ENCODE results near the gene LCN15. TPM values are rescaled to one million over a fixed set of nuclear protein-coding genes. Genes with fewer than 3 reads are reported as not detected.
"Not testable (repeated sequence)": the region's sequence is repeated elsewhere in the genome, so short reads cannot be mapped to it uniquely, and the experiment has no call there.

The LCN15 gene
- total RNA-seq, 1 donor from 2014 or later = not detected

DNA sequence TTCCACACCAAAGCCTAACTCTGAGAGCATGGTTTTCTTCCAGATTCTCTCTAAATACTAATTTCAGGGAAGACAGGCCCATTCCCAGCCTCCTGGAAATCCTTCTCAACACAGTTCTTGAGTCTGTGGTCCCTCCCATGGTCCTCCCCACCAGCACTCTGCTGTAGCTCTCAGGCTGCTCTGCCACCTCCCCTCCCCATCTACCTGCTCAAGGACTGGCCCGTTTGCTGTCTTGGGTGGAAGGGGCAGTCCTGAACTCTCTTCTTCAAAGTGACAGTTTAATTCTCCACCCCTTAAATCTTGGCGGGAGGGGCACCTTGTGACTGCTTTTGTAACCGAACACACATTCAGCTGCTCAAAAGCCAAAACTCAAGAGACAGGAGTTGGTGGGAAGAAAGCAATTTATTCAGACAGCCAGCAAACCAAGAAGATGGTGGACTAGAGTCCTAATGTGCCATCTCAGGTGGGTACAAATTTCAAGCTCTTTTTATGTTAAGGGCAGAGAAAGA, 7.6 kb upstream of the LCN15 start:
- no peak overlapping the region for H3K4me3 ChIP-seq
- no peaks in the 10 kb centered on the region for H4K20me1 ChIP-seq (ENCODE audit: low read depth)
- Mint-ChIP-seq H3K4me1 (peaks cover 11% of the 10 kb centered on the region), H3K9me3 (peaks cover 9% of the 10 kb centered on the region), H3K4me3 (no peak overlapping the region), H3K36me3 (no peaks in the 10 kb centered on the region), H3K27ac (no peak overlapping the region), H3K27me3 (ENCODE audit: insufficient read depth, low read depth) (peaks cover 11% of the 10 kb centered on the region)
- H3K27me3 ChIP-seq = peaks cover 19% of the 10 kb centered on the region
- no peak overlapping the region for H2AFZ ChIP-seq (replicated peaks)
- no peak overlapping the region for H3K4me2 ChIP-seq
- H3K27ac ChIP-seq = no peak overlapping the region
- DNase-seq (ENCODE audit: low spot score) = no peak
- no peaks in the 10 kb centered on the region for H3K4me1 ChIP-seq
- TF ChIP-seq EZH2 (IDR thresholded peaks at IDR 0.05) (no peak), EZH2phosphoT487 (IDR thresholded peaks at IDR 0.05) (no peak)
- TF ChIP-seq, protein P1, sequence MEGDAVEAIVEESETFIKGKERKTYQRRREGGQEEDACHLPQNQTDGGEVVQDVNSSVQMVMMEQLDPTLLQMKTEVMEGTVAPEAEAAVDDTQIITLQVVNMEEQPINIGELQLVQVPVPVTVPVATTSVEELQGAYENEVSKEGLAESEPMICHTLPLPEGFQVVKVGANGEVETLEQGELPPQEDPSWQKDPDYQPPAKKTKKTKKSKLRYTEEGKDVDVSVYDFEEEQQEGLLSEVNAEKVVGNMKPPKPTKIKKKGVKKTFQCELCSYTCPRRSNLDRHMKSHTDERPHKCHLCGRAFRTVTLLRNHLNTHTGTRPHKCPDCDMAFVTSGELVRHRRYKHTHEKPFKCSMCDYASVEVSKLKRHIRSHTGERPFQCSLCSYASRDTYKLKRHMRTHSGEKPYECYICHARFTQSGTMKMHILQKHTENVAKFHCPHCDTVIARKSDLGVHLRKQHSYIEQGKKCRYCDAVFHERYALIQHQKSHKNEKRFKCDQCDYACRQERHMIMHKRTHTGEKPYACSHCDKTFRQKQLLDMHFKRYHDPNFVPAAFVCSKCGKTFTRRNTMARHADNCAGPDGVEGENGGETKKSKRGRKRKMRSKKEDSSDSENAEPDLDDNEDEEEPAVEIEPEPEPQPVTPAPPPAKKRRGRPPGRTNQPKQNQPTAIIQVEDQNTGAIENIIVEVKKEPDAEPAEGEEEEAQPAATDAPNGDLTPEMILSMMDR (IDR thresholded peaks at IDR 0.05) = no peak
- no peaks in the 10 kb centered on the region for H3K79me2 ChIP-seq (ENCODE audit: low read depth)
- H3K9ac ChIP-seq = no peak overlapping the region
- peaks cover 18% of the 10 kb centered on the region for H3F3A ChIP-seq (ENCODE audit: low read depth)
- no peaks in the 10 kb centered on the region for H3K9me3 ChIP-seq (ENCODE audit: low read depth)
- H3K36me3 ChIP-seq = no peaks in the 10 kb centered on the region

DNA sequence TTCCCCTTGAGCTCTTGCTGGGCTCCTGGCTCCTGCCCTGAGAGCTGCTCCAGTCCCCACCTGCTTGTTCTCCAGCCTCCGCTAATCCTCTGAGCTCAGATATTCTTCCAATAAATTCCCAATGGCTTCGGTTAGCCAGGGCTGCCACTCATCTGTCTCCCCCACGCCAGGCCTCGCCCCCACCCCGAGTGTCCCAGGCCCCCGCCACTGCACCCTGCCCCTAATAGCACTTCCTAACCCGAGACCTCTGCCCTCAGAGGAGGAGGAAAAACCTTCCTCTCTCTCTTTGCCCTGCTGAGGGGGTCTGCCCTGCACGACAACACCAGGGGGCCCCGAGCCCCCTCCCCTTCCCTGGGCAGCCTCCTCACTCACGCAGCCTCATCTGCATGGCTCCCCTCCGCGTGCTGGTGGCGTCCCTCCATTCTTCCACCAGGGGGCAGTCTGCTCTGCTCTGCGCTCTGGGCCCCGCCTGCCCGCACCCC, 5.4 kb upstream of the LCN15 start:
- Histone ChIP-seq H3K27me3 (peaks cover 25% of the 10 kb centered on the region), H4K20me1 (ENCODE audit: low read depth) (no peaks in the 10 kb centered on the region), H3K9ac (no peak overlapping the region), H3K36me3 (no peaks in the 10 kb centered on the region), H3K4me3 (peak overlapping the region; percentile 30), H3K9me3 (ENCODE audit: low read depth) (no peaks in the 10 kb centered on the region), H3K27ac (no peak overlapping the region), H3F3A (ENCODE audit: low read depth) (peaks cover 22% of the 10 kb centered on the region), H3K4me2 (peak overlapping the region; percentile 62), H2AFZ (replicated peaks) (no peak overlapping the region), H3K4me1 (no peaks in the 10 kb centered on the region), H3K79me2 (ENCODE audit: low read depth) (no peaks in the 10 kb centered on the region)
- peak; percentile 87 for DNase-seq (ENCODE audit: low spot score)
- Mint-ChIP-seq H3K27ac (no peak overlapping the region), H3K27me3 (ENCODE audit: insufficient read depth, low read depth) (peaks cover 9% of the 10 kb centered on the region), H3K4me3 (peak overlapping the region; percentile 59), H3K4me1 (peaks cover 15% of the 10 kb centered on the region), H3K9me3 (peaks cover 9% of the 10 kb centered on the region), H3K36me3 (no peaks in the 10 kb centered on the region)
- TF ChIP-seq, protein P1 (IDR thresholded peaks at IDR 0.05) = peak; percentile 59
- TF ChIP-seq EZH2phosphoT487 (IDR thresholded peaks at IDR 0.05) = no peak
- no peak for TF ChIP-seq EZH2 (IDR thresholded peaks at IDR 0.05)

DNA sequence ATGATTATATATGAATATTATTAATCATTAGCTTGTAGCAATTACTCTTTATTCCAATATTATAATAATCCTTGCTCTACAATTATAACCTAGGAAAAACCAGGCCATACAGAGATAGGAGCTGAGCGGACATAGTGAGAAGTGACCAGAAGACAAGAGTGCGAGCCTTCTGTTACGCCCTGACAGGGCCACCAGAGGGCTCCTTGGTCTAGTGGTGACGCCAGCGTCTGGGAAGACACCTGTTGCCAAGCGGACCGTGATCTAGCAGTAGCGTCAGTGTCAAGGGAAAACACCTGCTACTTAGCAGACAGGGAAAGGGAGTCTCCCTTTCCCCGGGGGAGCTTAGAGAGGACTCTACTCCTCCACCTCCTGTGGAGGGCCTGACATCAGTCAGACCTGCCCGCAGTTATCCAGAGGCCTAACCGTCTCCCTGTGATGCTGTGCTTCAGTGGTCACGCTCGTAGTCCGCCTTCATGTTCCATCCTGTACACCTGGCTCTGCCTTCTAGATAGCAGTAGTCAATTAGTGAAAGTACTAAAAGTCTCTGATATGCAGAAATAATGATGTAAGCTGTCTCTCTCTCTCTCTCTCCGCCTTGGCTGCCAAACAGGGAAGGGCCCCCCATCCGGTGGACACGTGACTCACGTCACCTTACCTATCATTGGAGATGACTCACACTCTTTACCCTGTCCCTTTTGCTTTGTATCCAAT, 2.2 kb upstream of the LCN15 start:
- not testable (repeated sequence) for H3K4me3 Mint-ChIP-seq; H2AFZ ChIP-seq (replicated peaks); H3K79me2 ChIP-seq (ENCODE audit: low read depth); H3K27me3 Mint-ChIP-seq (ENCODE audit: insufficient read depth, low read depth); H3K36me3 Mint-ChIP-seq; H3K36me3 ChIP-seq; H3K9me3 ChIP-seq (ENCODE audit: low read depth); H3K4me2 ChIP-seq; H3K27ac ChIP-seq; H3K9ac ChIP-seq; H3K4me1 ChIP-seq; H3K27ac Mint-ChIP-seq; H3K4me3 ChIP-seq; H3K9me3 Mint-ChIP-seq; H4K20me1 ChIP-seq (ENCODE audit: low read depth)
- TF ChIP-seq, protein P1 (IDR thresholded peaks at IDR 0.05) = peak; percentile 66
- Histone ChIP-seq H3F3A (ENCODE audit: low read depth) (peaks cover 29% of the 10 kb centered on the region), H3K27me3 (peaks cover 25% of the 10 kb centered on the region)
- peaks cover 17% of the 10 kb centered on the region for H3K4me1 Mint-ChIP-seq
- peak; percentile 64 for DNase-seq (ENCODE audit: low spot score)

DNA sequence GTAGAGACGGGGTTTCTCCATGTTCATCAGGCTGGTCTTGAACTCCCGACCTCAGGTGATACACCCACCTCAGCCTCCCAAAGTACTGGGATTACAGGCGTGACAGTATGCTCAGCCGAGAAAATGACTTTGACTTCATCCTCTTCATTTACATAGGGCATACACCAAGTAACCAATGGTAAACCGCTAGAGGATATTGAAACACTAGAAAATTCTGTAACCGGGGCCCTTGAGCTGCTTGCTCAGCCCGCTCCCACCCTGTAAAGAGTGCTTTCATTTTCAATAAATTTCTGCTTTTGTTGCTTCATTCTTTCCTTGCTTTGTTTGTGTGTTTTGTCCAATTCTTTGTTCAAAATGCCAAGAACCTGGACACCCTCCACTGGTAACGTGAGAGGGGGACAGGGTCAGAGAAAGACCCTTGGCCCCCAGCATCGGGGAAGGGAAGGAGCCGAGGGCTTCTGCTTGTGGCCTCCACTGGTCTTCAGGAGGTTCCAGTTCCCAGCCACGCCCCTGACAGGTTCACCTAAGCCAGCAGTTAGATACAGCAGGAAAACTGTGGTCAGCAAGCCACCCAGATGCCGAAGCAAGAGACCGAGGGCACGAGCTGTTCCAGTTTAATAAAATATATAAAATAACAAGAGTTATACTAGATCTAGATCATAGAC, 1.6 kb upstream of the LCN15 start:
- not testable (repeated sequence) for H4K20me1 ChIP-seq (ENCODE audit: low read depth); H3K36me3 Mint-ChIP-seq; H3K27me3 Mint-ChIP-seq (ENCODE audit: insufficient read depth, low read depth); H3K4me3 ChIP-seq; H3K79me2 ChIP-seq (ENCODE audit: low read depth); H3K27ac ChIP-seq; H3K9me3 ChIP-seq (ENCODE audit: low read depth); H3K4me2 ChIP-seq; H3K9ac ChIP-seq; H3K4me3 Mint-ChIP-seq; DNase-seq (ENCODE audit: low spot score); H3K9me3 Mint-ChIP-seq; H2AFZ ChIP-seq (replicated peaks); H3K4me1 ChIP-seq; H3K36me3 ChIP-seq
- H3K4me1 Mint-ChIP-seq = peaks cover 23% of the 10 kb centered on the region
- peak overlapping the region; percentile 18 for H3K27ac Mint-ChIP-seq
- Histone ChIP-seq H3K27me3 (peaks cover 25% of the 10 kb centered on the region), H3F3A (ENCODE audit: low read depth) (peaks cover 23% of the 10 kb centered on the region)
